Measurements from ENCODE around the gene JAML. TPM values are rescaled to one million over a fixed set of nuclear protein-coding genes. Genes with fewer than 3 reads are reported as not detected.

The JAML gene
- total RNA-seq, 6 experiments from 2014 or later, result 1.5 to 9.1 (median 3.2) TPM

DNA sequence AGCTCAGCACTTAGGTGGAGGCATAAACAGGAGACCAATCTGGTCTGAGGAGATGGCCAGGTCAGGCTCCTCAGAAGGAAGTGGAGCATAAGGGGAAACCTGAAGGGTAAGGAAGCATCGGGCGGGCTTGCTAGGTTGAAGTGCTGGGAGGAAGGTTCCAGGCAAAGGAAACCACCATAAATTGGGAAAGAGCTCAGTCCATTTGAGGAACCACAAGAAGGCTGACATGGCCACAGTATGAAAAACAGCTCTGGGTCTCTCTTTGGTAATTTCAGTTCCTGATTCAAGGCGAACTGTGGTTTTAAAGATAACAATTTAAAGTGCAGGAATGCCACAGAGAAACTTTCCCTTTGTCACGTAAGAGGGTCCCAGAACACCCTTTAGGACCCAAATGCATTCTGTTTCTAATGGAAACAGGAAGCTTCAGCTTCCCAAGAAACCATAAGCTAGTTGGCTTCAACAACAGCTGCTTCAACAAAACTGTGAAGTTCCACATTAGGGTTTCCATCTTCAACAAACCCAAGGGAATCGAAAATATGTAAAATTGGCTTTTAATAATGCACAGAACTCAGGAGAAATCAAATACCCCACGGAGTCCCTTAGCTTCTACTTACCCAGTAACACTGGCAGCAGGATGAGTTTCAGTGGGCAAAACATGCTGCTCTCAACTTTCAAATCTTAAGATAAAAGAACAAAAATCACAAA is 10.4 kb downstream of the JAML start:
- Histone ChIP-seq H3K36me3 (no peaks in the 10 kb centered on the region), H3K4me1 (peaks cover 0 to 29% (median 12%) of the 10 kb centered on the region in 4 donors), H3K27ac (peak overlapping the region in 2 of 3 donors; percentile 21 to 45), H3K9me3 (no peaks in the 10 kb centered on the region), H3K27me3 (no peaks in the 10 kb centered on the region), H3K4me3 (no peak overlapping the region)
- TF ChIP-seq CTCF (IDR thresholded peaks at IDR 0.05) (no peak), POLR2A (IDR thresholded peaks at IDR 0.05) (no peak)
- ATAC-seq (peak; percentile 8 to 55 (median 46)), DNase-seq (no peak)
- WGBS (ENCODE audit: insufficient coverage, low coverage, low lambda C conversion rate, missing lambda C conversion rate), result 57% methylated on average over 6 of the region's 6 CpGs
- intact Hi-C loops (cut with DNase I), result no loop called here

- 43% methylated on average over 1 of the region's 2 CpGs for WGBS (ENCODE audit: insufficient coverage, low coverage, low lambda C conversion rate, missing lambda C conversion rate)
- intact Hi-C loops (cut with DNase I), result no loop called here
- no peak for TF ChIP-seq POLR2A (IDR thresholded peaks at IDR 0.05)
- no peak for TF ChIP-seq CTCF (IDR thresholded peaks at IDR 0.05)
- peak in 2 of 4 donors; percentile 18 to 26 for ATAC-seq
- Histone ChIP-seq H3K27ac (peak overlapping the region in 2 of 3 donors; percentile 21 to 45), H3K4me3 (no peak overlapping the region), H3K36me3 (no peaks in the 10 kb centered on the region), H3K4me1 (peaks cover 0 to 29% (median 12%) of the 10 kb centered on the region in 4 donors), H3K27me3 (no peaks in the 10 kb centered on the region), H3K9me3 (no peaks in the 10 kb centered on the region)
- no peak for DNase-seq
Observed at GRCh38 chr11:118213781-118214180, 11.0 kb downstream of the JAML start.

GRCh38 chr11:118213201-118213600 is 11.6 kb downstream of the JAML start:
- no peak for ATAC-seq
- Histone ChIP-seq H3K9me3 (no peaks in the 10 kb centered on the region), H3K27ac (peak overlapping the region in 1 of 3 donors; percentile 45), H3K4me3 (no peak overlapping the region), H3K27me3 (no peaks in the 10 kb centered on the region), H3K4me1 (peaks cover 0 to 29% (median 12%) of the 10 kb centered on the region in 4 donors), H3K36me3 (no peaks in the 10 kb centered on the region)
- TF ChIP-seq CTCF (IDR thresholded peaks at IDR 0.05), result no peak
- no peak for TF ChIP-seq POLR2A (IDR thresholded peaks at IDR 0.05)
- intact Hi-C loops (cut with DNase I), result no loop called here
- WGBS (ENCODE audit: insufficient coverage, low coverage, low lambda C conversion rate, missing lambda C conversion rate), result 81% methylated on average over 4 of the region's 4 CpGs
- DNase-seq, result no peak

DNA sequence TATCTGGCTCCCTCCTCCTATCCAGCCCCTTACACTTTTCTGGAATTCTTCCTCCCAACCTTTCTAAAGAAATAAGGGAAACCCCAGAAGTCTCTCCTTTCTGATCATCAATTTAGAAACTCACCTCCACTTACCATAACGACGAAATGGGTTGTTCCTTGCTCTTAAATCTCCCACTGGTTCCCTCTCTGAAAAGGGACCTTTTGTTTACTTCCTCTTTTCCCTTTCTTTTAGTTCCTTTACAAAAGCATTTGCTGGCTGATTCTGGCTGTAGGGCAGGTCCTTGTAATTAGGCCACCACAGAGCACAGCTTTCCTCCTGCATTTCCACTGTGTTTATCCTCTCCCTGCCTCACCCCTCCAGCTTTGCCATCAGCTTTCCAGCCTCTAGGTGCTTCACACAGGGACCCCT is 12.0 kb downstream of the JAML start:
- Histone ChIP-seq H3K36me3 (no peaks in the 10 kb centered on the region), H3K4me1 (peaks cover 0 to 29% (median 12%) of the 10 kb centered on the region in 4 donors), H3K9me3 (no peaks in the 10 kb centered on the region), H3K27me3 (no peaks in the 10 kb centered on the region), H3K4me3 (no peak overlapping the region), H3K27ac (peak overlapping the region in 2 of 3 donors; percentile 31 to 35)
- TF ChIP-seq CTCF (IDR thresholded peaks at IDR 0.05) (no peak), POLR2A (IDR thresholded peaks at IDR 0.05) (no peak)
- WGBS (ENCODE audit: insufficient coverage, low coverage, low lambda C conversion rate, missing lambda C conversion rate), result 69% methylated on average over 2 of the region's 2 CpGs
- intact Hi-C loops (cut with DNase I), result no loop called here
- no peak for DNase-seq
- ATAC-seq, result peak in 2 of 4 donors; percentile 15 to 30
